SH-SY5Y (cell line): Measurements from ENCODE around the gene VGLL2.

Experiments
- GATA2 ChIP-seq: IDR thresholded peaks from 2 replicates; pipeline ENCODE4 v1.6.1; 2011; ENCODE audit warnings: mild to moderate bottlenecking, low read depth, low read length
- GATA3 ChIP-seq: IDR thresholded peaks from 2 replicates; pipeline ENCODE4 v1.6.1; 2011; ENCODE audit warnings: low read depth, mild to moderate bottlenecking, low read length, moderate library complexity

GRCh38 chr6:117311310-117311709, 46.0 kb downstream of the VGLL2 start:
- TF ChIP-seq GATA3: no peak
- TF ChIP-seq GATA2: no peak
